CD4-positive, CD25-positive, alpha-beta regulatory T cell (primary cell): ENCODE results near the gene KIF16B. TPM values are rescaled to one million over a fixed set of nuclear protein-coding genes. Genes with fewer than 3 reads are reported as not detected.

Experiments
- ATAC-seq, 2 donors: fragments of 150-1000 bp; cut with Tn5 transposase; one replicate each; pipeline ENCODE4 v1.10.0; 2021; ENCODE audit warnings: low read depth in 2 of 2, moderate number of reproducible peaks in 2 of 2, moderate library complexity in 1 of 2
- DNase-seq, 3 donors: peaks; one replicate each; pipeline versions ENCODE4 v3.0.0 to v3.0.0-alpha.2; 2012 to 2022; ENCODE audit warnings: mixed read lengths in 1 of 3
- H3K27ac ChIP-seq: one replicate; pipeline ENCODE4 v1.7.0; 2013; ENCODE audit warnings: mild to moderate bottlenecking, low read length; ENCODE audit not compliant: insufficient read depth, poor library complexity, severe bottlenecking
- H3K27me3 ChIP-seq: one replicate; pipeline ENCODE4 v1.7.0; 2013; ENCODE audit warnings: low read length; ENCODE audit not compliant: control insufficient read depth, insufficient read depth
- H3K36me3 ChIP-seq: one replicate; pipeline ENCODE4 v1.7.0; 2013; ENCODE audit warnings: mild to moderate bottlenecking, low read length, moderate library complexity; ENCODE audit not compliant: control insufficient read depth, insufficient read depth
- H3K4me1 ChIP-seq: 2 replicates; pipeline ENCODE4 v1.7.0; 2013; ENCODE audit warnings: mild to moderate bottlenecking, low read length; ENCODE audit not compliant: insufficient read depth, control insufficient read depth, poor library complexity, severe bottlenecking
- H3K4me3 ChIP-seq: one replicate; pipeline ENCODE4 v1.7.0; 2013; ENCODE audit warnings: low read depth, mild to moderate bottlenecking, low read length, moderate library complexity
- H3K9me3 ChIP-seq, 2 experiments: 1 replicate in 1 of 2; 2 replicates in 1 of 2; pipeline ENCODE4 v1.7.0; 2013; ENCODE audit warnings: low read length in 2 of 2, mild to moderate bottlenecking in 1 of 2, moderate library complexity in 1 of 2; ENCODE audit not compliant: control insufficient read depth in 2 of 2
- H3K27ac Mint-ChIP-seq, 3 donors: one replicate each; pipeline ENCODE4 v1.8.0; 2020 to 2022; ENCODE audit warnings: mild to moderate bottlenecking in 3 of 3, mixed read lengths in 3 of 3, moderate library complexity in 2 of 3
- H3K27me3 Mint-ChIP-seq: one replicate; pipeline ENCODE4 v1.8.0; 2022; ENCODE audit warnings: mild to moderate bottlenecking, mixed read lengths
- H3K36me3 Mint-ChIP-seq: one replicate; pipeline ENCODE4 v1.8.0; 2020; ENCODE audit warnings: mixed read lengths
- H3K4me1 Mint-ChIP-seq, 4 donors: one replicate each; pipeline ENCODE4 v1.8.0; 2020 to 2022; ENCODE audit warnings: mixed read lengths in 4 of 4, mild to moderate bottlenecking in 1 of 4
- H3K4me3 Mint-ChIP-seq, 4 donors: one replicate each; pipeline ENCODE4 v1.8.0; 2020 to 2022; ENCODE audit warnings: mild to moderate bottlenecking in 4 of 4, mixed read lengths in 4 of 4, moderate library complexity in 3 of 4
- H3K9me3 Mint-ChIP-seq, 7 donors: one replicate each; pipeline ENCODE4 v1.8.0; 2020 to 2022; ENCODE audit warnings: mixed read lengths in 7 of 7, mild to moderate bottlenecking in 3 of 7, moderate library complexity in 2 of 7
- polyA plus RNA-seq, 4 donors: library from polyadenylated mRNA; unstranded; fragments of 300-500 nt; fragmentation: Illumina TruSeq; gene quantifications; one replicate each; pipeline ENCODE4 v1.2.3, GENCODE V29; 2021
- total RNA-seq: library from RNA; stranded (reverse); gene quantifications from one replicate; pipeline ENCODE4 v1.2.3, GENCODE V29; 2022

The KIF16B gene
- total and polyA plus RNA-seq, 5 donors from 2014 or later = 3.1 to 5.2 (median 4.8) TPM

DNA sequence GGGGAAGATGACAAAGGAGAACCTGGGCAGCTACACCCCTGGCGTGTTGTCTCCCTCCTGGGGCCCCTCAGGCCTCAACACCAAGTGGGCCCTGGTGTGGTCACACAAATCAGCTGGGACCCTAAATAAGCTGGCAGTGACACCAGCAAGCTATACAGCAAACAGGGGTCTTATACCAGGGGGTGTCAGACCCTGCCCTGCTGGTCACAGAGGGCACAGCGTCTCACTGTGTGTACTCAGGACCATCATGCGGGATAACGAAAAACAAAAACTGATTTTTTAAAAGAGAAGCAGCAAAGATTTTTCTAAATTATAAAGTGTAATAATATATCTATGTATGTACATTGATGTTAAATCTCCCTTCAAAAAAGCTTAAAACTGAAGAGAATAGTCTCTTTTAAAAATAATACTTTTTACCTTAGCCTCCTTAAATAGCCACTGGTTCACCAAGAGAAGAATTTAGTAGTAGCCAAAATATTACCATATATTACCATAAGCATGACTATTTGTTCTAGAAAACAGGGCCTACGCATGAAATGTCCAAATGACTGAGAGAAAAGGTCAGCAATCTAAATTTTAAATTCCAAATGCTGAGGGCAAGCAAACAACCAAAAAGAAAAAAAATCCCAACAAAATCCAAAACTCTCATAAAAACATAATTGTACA lies 220.4 kb downstream of the KIF16B start:
- Histone ChIP-seq H3K27me3 (no peaks in the 10 kb centered on the region), H3K27ac (no peak overlapping the region), H3K9me3 (no peaks in the 10 kb centered on the region), H3K36me3 (no peaks in the 10 kb centered on the region), H3K4me1 (no peaks in the 10 kb centered on the region), H3K4me3 (no peak overlapping the region)
- Mint-ChIP-seq H3K9me3 (no peaks in the 10 kb centered on the region), H3K4me1 (peaks cover 0 to 3% (median 0%) of the 10 kb centered on the region in 4 donors), H3K27ac (peak overlapping the region in 1 of 3 donors; percentile 78), H3K4me3 (no peak overlapping the region), H3K36me3 (peaks cover 32% of the 10 kb centered on the region), H3K27me3 (no peaks in the 10 kb centered on the region)
- ATAC-seq (no peak), DNase-seq (no peak)

DNA sequence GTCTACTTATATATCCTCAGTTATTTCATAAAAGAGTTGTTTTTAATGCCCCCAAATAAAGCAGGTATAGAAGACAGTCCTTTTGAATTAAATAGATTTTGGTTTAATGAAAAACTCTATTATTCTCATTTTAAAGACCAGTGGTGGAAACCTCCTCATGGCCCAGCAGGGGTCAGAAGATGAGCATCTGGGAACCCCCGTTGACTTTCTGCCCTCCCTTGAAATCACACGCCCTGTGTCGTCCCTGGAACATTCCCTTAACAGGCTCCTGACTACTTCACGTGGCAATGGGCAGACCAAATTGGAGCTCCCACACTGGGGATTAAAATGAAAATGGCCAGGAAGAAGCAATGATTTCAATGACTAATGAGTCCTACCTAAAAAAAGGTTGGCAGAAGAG lies 220.9 kb downstream of the KIF16B start:
- no peak for DNase-seq

DNA sequence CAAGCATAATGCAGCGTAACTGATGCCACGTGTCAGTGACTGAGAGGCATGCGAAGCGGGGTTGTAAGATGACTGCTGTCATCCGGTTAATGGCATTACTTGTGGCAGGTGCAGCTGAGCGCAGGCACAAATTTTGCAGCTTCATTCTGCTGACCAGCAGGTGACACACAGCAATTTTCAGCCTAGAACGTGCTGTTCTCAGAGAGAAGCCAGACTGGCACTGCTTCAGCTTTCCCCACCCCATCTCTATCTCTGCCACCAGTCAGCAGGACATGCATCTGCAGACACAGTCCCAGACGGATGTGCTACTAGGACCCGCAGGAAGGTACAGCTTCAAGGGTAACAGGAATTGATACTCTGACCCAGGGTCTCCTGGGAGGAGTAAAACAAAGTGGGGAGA lies 221.8 kb downstream of the KIF16B start:
- H3K4me3 Mint-ChIP-seq = no peak overlapping the region
- peaks cover 0 to 3% (median 0%) of the 10 kb centered on the region in 4 donors for H3K4me1 Mint-ChIP-seq
- Histone ChIP-seq H3K9me3 (no peaks in the 10 kb centered on the region), H3K4me1 (no peaks in the 10 kb centered on the region), H3K4me3 (no peak overlapping the region), H3K27me3 (no peaks in the 10 kb centered on the region), H3K27ac (no peak overlapping the region), H3K36me3 (no peaks in the 10 kb centered on the region)
- no peak overlapping the region for H3K27ac Mint-ChIP-seq
- DNase-seq (no peak), ATAC-seq (no peak)
- H3K27me3 Mint-ChIP-seq = no peaks in the 10 kb centered on the region
- peaks cover 35% of the 10 kb centered on the region for H3K36me3 Mint-ChIP-seq
- no peaks in the 10 kb centered on the region for H3K9me3 Mint-ChIP-seq

More for the DNA sequence above, 220.9 kb downstream of the KIF16B start:
- Histone ChIP-seq H3K4me3 (no peak overlapping the region), H3K36me3 (no peaks in the 10 kb centered on the region), H3K4me1 (no peaks in the 10 kb centered on the region), H3K27ac (no peak overlapping the region), H3K9me3 (no peaks in the 10 kb centered on the region), H3K27me3 (no peaks in the 10 kb centered on the region)
- ATAC-seq = no peak
- Mint-ChIP-seq H3K36me3 (peaks cover 34% of the 10 kb centered on the region), H3K4me3 (no peak overlapping the region), H3K9me3 (no peaks in the 10 kb centered on the region), H3K27me3 (no peaks in the 10 kb centered on the region), H3K27ac (peak overlapping the region in 1 of 3 donors; percentile 78), H3K4me1 (peaks cover 0 to 3% (median 0%) of the 10 kb centered on the region in 4 donors)

DNA sequence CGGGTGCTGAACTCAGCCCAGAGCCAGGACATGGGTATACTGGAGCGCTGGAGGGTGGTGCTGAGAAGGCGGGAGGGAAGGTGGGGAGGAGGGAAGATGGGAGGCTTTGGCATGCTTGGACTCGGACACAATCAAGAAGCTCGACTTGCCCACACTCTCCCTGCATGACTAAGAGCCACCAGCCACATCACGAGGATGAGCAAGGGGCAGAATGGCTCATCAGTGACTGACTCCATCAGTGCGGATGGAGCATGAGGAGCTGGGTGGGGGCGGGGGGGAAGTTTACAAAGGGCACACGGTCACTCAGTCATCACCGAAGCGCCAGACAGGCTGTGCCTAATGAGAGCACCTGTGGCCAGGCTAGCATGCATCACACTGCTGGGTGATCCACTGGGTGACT lies 222.8 kb downstream of the KIF16B start:
- ATAC-seq (no peak), DNase-seq (no peak)
- no peak overlapping the region for H3K27ac ChIP-seq
- Mint-ChIP-seq H3K36me3 (peaks cover 35% of the 10 kb centered on the region), H3K9me3 (no peaks in the 10 kb centered on the region), H3K4me3 (no peak overlapping the region), H3K4me1 (peaks cover 0 to 3% (median 0%) of the 10 kb centered on the region in 4 donors), H3K27me3 (no peaks in the 10 kb centered on the region), H3K27ac (no peak overlapping the region)
- no peaks in the 10 kb centered on the region for H3K27me3 ChIP-seq
- H3K36me3 ChIP-seq = no peaks in the 10 kb centered on the region
- H3K9me3 ChIP-seq = no peaks in the 10 kb centered on the region
- H3K4me1 ChIP-seq = no peaks in the 10 kb centered on the region
- H3K4me3 ChIP-seq = no peak overlapping the region

DNA sequence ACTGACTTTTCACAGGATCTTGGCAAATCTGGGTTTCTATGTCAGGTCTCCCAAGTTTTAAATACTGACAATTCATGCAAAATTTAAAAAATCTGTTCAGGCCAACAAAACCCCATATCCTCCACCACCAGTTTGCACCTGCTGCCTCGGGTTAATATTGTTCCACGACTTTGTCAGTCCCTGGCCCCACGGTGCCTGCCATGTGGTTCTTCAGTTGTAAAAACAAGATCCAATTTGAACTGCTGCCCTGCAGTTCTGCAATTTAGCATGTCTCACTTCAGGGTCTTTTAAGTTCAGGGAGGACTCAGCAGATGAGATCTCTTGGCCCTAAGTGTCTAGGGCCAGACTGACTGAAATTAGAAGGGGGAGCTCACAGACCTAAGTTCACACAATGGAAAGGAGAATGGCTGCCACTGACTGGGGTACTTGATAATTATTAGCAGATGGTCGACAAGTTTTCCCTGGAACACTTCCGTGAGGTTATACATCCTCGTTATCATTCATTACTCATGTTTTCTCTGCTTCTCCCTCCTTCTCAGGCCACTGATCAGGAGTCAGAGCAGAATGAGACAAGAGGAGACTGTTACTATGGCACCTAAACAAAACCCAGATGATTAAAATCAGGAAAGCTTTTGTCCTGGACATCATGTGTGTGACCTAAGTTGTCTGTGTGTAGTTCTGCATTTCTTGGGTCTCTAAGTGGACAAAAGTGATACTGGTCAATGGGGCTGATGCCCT lies 223.6 kb downstream of the KIF16B start:
- Mint-ChIP-seq H3K4me1 (peaks cover 0 to 3% (median 0%) of the 10 kb centered on the region in 4 donors), H3K27ac (no peak overlapping the region), H3K27me3 (no peaks in the 10 kb centered on the region), H3K9me3 (peaks cover 0 to 2% (median 0%) of the 10 kb centered on the region in 7 donors), H3K36me3 (peaks cover 38% of the 10 kb centered on the region), H3K4me3 (no peak overlapping the region)
- no peak for ATAC-seq
- no peaks in the 10 kb centered on the region for H3K4me1 ChIP-seq
- DNase-seq = no peak
- H3K9me3 ChIP-seq = no peaks in the 10 kb centered on the region
- no peak overlapping the region for H3K27ac ChIP-seq
- no peaks in the 10 kb centered on the region for H3K36me3 ChIP-seq
- H3K27me3 ChIP-seq = no peaks in the 10 kb centered on the region
- H3K4me3 ChIP-seq = no peak overlapping the region

DNA sequence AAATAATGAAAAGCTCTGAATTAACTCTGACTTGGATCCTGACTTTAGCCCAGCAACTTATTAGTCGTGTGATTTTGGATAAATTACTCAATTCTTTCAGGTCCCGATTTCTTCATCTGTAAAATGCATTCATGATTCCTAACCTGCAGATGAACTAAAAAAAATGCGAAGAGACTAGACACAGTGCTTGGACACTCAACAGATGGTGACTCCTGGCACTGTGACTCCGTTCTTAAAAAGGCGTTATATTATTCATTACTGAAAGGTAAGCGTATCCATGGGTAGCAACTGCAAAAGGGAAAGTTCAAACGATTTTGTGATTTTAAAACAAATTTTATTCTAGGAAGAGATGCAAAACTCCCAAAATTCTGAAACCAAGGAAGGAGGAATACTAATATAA lies 226.3 kb downstream of the KIF16B start:
- Mint-ChIP-seq H3K9me3 (peaks cover 0 to 2% (median 0%) of the 10 kb centered on the region in 7 donors), H3K27me3 (no peaks in the 10 kb centered on the region)
- H3K4me1 ChIP-seq = no peaks in the 10 kb centered on the region

DNA sequence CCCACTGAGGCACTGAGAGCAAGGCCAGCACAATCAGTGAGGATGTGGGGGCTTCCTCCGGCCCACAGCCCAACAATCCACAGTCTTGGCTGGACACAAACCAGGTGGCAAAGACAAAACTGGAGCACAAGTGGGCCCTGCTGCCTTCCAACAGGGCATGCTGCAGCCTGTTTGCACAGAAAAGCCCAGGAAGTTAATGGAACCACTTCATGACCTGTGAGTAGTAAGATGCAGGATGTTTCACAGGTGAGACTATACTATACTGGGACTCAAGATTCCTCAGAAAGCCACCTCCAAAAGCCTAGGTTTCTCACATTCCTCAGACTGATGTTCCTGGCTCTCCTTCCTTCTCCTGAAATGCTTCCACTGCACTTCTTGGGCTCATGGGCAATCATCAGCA lies 235.5 kb downstream of the KIF16B start:
- Mint-ChIP-seq H3K4me1 (no peaks in the 10 kb centered on the region), H3K9me3 (peaks cover 0 to 28% (median 6%) of the 10 kb centered on the region in 7 donors), H3K27ac (no peak overlapping the region), H3K4me3 (no peak overlapping the region), H3K27me3 (no peaks in the 10 kb centered on the region), H3K36me3 (peaks cover 47% of the 10 kb centered on the region)
- H3K9me3 ChIP-seq = no peaks in the 10 kb centered on the region
- H3K4me3 ChIP-seq = no peak overlapping the region
- no peak for DNase-seq
- no peak for ATAC-seq
- H3K36me3 ChIP-seq = peaks cover 11% of the 10 kb centered on the region
- H3K4me1 ChIP-seq = no peaks in the 10 kb centered on the region
- H3K27ac ChIP-seq = no peak overlapping the region
- H3K27me3 ChIP-seq = no peaks in the 10 kb centered on the region

More for the DNA sequence above, 226.3 kb downstream of the KIF16B start:
- H3K27ac ChIP-seq = no peak overlapping the region
- no peak overlapping the region for H3K4me3 ChIP-seq
- H3K36me3 ChIP-seq = no peaks in the 10 kb centered on the region
- no peak overlapping the region for H3K27ac Mint-ChIP-seq
- ATAC-seq (no peak), DNase-seq (no peak)
- H3K4me3 Mint-ChIP-seq = no peak overlapping the region
- H3K36me3 Mint-ChIP-seq = peaks cover 40% of the 10 kb centered on the region
- peaks cover 0 to 3% (median 0%) of the 10 kb centered on the region in 4 donors for H3K4me1 Mint-ChIP-seq
- H3K27me3 ChIP-seq = no peaks in the 10 kb centered on the region
- no peaks in the 10 kb centered on the region for H3K9me3 ChIP-seq
